ENCODE data around the gene FFAR3. TPM values are rescaled to one million over a fixed set of nuclear protein-coding genes. Genes with fewer than 3 reads are reported as not detected.

FFAR3 gene
- total RNA-seq, 1 donor from 2014 or later = 0.31 TPM

DNA sequence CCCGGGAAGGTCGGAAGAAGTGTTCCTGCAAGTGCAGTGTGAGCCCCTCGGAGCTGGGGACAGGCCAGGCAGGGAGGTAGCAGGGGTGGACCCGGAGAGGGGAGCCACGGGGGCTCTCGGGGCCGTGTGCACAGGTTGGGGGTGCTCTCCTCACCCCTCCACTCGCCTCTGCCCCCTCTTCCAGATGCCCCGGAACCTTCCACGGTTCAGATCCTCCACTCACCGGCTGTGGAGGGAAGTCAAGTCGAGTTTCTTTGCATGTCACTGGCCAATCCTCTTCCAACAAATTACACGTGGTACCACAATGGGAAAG, 20.3 kb upstream of the FFAR3 start:
- Mint-ChIP-seq H3K36me3 (peaks cover 14% of the 10 kb centered on the region), H3K4me3 (no peak overlapping the region), H3K9me3 (no peaks in the 10 kb centered on the region), H3K27ac (no peak overlapping the region), H3K4me1 (peaks cover 2% of the 10 kb centered on the region), H3K27me3 (ENCODE audit: low read depth) (no peaks in the 10 kb centered on the region)
- TF ChIP-seq, protein P1, sequence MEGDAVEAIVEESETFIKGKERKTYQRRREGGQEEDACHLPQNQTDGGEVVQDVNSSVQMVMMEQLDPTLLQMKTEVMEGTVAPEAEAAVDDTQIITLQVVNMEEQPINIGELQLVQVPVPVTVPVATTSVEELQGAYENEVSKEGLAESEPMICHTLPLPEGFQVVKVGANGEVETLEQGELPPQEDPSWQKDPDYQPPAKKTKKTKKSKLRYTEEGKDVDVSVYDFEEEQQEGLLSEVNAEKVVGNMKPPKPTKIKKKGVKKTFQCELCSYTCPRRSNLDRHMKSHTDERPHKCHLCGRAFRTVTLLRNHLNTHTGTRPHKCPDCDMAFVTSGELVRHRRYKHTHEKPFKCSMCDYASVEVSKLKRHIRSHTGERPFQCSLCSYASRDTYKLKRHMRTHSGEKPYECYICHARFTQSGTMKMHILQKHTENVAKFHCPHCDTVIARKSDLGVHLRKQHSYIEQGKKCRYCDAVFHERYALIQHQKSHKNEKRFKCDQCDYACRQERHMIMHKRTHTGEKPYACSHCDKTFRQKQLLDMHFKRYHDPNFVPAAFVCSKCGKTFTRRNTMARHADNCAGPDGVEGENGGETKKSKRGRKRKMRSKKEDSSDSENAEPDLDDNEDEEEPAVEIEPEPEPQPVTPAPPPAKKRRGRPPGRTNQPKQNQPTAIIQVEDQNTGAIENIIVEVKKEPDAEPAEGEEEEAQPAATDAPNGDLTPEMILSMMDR (IDR thresholded peaks at IDR 0.05; ENCODE audit: unreplicated experiment) = no peak
- DNase-seq (ENCODE audit: low spot score in 2 of 2, unreplicated experiment in 2 of 2) = no peak

DNA sequence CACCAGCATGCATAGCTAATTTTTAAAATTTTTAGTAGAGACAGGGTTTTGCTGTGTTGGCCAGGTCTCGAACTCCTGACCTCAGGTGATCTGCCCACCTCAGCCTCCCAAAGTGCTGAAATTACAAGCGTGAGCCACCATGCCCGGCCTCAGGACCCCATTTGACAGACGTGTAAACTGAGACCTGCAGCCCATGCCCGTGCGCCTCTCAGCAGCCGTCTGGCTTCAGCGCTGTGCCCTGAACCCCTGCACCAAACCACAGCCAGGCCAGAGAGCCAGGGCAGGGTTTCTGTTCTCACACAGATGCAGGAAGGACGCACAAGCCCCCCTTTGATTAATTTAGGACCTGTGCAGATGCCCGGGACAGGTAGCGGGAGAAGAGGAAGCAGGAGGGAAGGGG, 17.8 kb upstream of the FFAR3 start:
- TF ChIP-seq, protein P1 (IDR thresholded peaks at IDR 0.05; ENCODE audit: unreplicated experiment) = no peak
- Mint-ChIP-seq H3K4me1 (peaks cover 2% of the 10 kb centered on the region), H3K4me3 (no peak overlapping the region), H3K27me3 (ENCODE audit: low read depth) (no peaks in the 10 kb centered on the region), H3K9me3 (no peaks in the 10 kb centered on the region), H3K36me3 (peaks cover 13% of the 10 kb centered on the region), H3K27ac (no peak overlapping the region)
- DNase-seq (ENCODE audit: low spot score in 2 of 2, unreplicated experiment in 2 of 2) = no peak

DNA sequence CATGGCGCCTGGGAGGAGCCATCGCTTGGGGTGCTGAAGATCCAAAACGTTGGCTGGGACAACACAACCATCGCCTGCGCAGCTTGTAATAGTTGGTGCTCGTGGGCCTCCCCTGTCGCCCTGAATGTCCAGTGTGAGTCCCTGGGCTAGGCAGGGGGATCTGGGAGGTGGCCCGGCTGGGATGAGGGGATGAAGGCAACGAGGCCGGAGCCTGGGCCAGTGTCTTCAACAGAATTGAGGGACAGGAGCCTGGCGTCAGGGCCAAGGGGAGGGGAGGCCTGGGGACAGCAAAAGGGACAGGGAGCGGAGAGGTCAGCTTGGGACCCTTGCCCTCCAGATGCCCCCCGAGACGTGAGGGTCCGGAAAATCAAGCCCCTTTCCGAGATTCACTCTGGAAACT, 17.3 kb upstream of the FFAR3 start:
- Mint-ChIP-seq H3K36me3 (peaks cover 13% of the 10 kb centered on the region), H3K27me3 (ENCODE audit: low read depth) (no peaks in the 10 kb centered on the region), H3K27ac (no peak overlapping the region), H3K4me3 (no peak overlapping the region), H3K4me1 (peaks cover 2% of the 10 kb centered on the region), H3K9me3 (no peaks in the 10 kb centered on the region)
- TF ChIP-seq, protein P1 (IDR thresholded peaks at IDR 0.05; ENCODE audit: unreplicated experiment) = no peak
- no peak for DNase-seq (ENCODE audit: low spot score in 2 of 2, unreplicated experiment in 2 of 2)

DNA sequence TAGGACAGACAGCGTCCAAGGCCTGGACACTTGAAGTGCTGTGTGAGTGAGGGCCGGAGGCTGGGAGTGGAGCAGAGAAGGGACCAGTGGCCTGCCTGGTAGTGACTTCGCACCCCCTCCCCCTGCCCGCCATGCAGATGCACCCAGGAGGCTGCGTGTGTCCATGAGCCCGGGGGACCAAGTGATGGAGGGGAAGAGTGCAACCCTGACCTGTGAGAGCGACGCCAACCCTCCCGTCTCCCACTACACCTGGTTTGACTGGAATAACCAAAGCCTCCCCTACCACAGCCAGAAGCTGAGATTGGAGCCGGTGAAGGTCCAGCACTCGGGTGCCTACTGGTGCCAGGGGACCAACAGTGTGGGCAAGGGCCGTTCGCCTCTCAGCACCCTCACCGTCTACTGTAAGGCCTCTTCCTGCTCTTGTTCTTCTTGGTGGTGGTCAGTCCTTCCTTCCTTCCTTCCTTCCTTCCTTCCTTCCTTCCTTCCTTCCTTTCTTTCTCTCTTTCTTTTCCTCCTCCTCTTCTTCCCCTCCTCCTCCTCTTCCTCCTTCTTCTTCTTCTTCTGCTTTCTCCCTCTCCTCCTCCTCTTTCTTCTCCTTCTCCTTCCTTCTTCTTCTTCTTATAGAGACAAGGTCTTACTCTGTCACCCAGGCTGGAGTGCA, 16.6 kb upstream of the FFAR3 start:
- no peak overlapping the region for H3K4me3 Mint-ChIP-seq
- no peak overlapping the region for H3K27ac Mint-ChIP-seq
- H3K27me3 Mint-ChIP-seq (ENCODE audit: low read depth) = no peaks in the 10 kb centered on the region
- TF ChIP-seq, protein P1 (IDR thresholded peaks at IDR 0.05; ENCODE audit: unreplicated experiment) = no peak
- H3K36me3 Mint-ChIP-seq = peaks cover 9% of the 10 kb centered on the region
- H3K9me3 Mint-ChIP-seq = no peaks in the 10 kb centered on the region
- peaks cover 2% of the 10 kb centered on the region for H3K4me1 Mint-ChIP-seq
- no peak for DNase-seq (ENCODE audit: low spot score in 2 of 2, unreplicated experiment in 2 of 2)

DNA sequence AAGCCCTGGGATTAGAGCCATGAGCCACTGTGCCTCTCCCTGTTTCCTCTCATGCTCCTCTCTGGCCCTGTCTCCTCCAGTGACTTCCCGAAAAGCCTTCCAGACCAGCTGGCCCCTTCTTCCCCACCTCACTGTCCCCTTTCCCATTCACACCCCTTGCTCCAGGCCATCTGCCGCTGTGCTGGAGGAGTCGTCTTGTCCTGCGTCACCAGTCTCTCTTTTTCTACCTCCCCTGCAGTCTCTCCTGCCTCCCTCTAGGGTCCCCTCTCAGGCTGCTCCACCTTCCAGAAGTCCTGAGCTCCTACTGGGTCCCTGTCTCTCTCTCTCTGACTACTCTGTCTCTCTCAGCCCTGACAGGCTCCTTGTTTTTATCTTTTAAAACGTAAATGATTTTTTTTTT, 15.8 kb upstream of the FFAR3 start:
- H3K36me3 Mint-ChIP-seq = peaks cover 9% of the 10 kb centered on the region
- peaks cover 9% of the 10 kb centered on the region for H3K4me1 Mint-ChIP-seq
- H3K9me3 Mint-ChIP-seq = no peaks in the 10 kb centered on the region
- TF ChIP-seq, protein P1 (IDR thresholded peaks at IDR 0.05; ENCODE audit: unreplicated experiment) = no peak
- H3K4me3 Mint-ChIP-seq = no peak overlapping the region
- no peak for DNase-seq (ENCODE audit: low spot score in 2 of 2, unreplicated experiment in 2 of 2)
- no peaks in the 10 kb centered on the region for H3K27me3 Mint-ChIP-seq (ENCODE audit: low read depth)
- H3K27ac Mint-ChIP-seq = no peak overlapping the region
